HepG2 (cell line): ENCODE measurements around the gene RPL35. TPM values are rescaled to one million over a fixed set of nuclear protein-coding genes. Genes with fewer than 3 reads are reported as not detected.

ENCODE experiments used
- ELF3 ChIP-seq: IDR thresholded peaks from 2 replicates; pipeline ENCODE4 v1.6.1; 2016; ENCODE audit warnings: missing genetic modification reagents, missing compliant biosample characterization
- ERF ChIP-seq: IDR thresholded peaks from 2 replicates; pipeline ENCODE4 v1.6.1; 2018; ENCODE audit warnings: missing biosample characterization, missing genetic modification reagents
- HES4 ChIP-seq: sonication (generic); formaldehyde crosslinking; IDR thresholded peaks from 2 replicates; pipeline ENCODE4 v1.9.0; 2021; ENCODE audit warnings: mild to moderate bottlenecking, missing genetic modification reagents, borderline replicate concordance
- HOXA3 ChIP-seq: sonication (generic); formaldehyde crosslinking; IDR thresholded peaks from 2 replicates; pipeline ENCODE4 v1.5.0; 2020; ENCODE audit warnings: missing genetic modification reagents
- ISL2 ChIP-seq: sonication (generic); formaldehyde crosslinking; IDR thresholded peaks from 2 replicates; pipeline ENCODE4 v1.5.0; 2020; ENCODE audit warnings: missing genetic modification reagents
- KDM1A ChIP-seq: IDR thresholded peaks from 2 replicates; pipeline ENCODE4 v1.6.1; 2016; ENCODE audit warnings: missing compliant biosample characterization
- KLF12 ChIP-seq: sonication (generic); formaldehyde crosslinking; IDR thresholded peaks from 2 replicates; pipeline ENCODE4 v1.4.0; 2020; ENCODE audit warnings: missing genetic modification reagents, borderline replicate concordance
- NBN ChIP-seq: fragments of 450-650 bp; conservative IDR thresholded peaks from 2 replicates; pipeline ENCODE4 v1.6.1; 2017
- NFIB ChIP-seq: sonication (generic); formaldehyde crosslinking; IDR thresholded peaks from 2 replicates; pipeline ENCODE4 v1.9.0; 2021; ENCODE audit warnings: missing genetic modification reagents, mild to moderate bottlenecking, borderline replicate concordance
- SAFB2 ChIP-seq: sonication (generic); formaldehyde crosslinking; IDR thresholded peaks from 2 replicates; pipeline ENCODE4 v1.5.1; 2020; ENCODE audit warnings: missing genetic modification reagents, low read depth, mild to moderate bottlenecking, borderline replicate concordance
- SMARCC2 ChIP-seq: fragments of 450-650 bp; IDR thresholded peaks from 2 replicates; pipeline ENCODE4 v1.6.1; 2017; ENCODE audit warnings: antibody characterized with exemption, mild to moderate bottlenecking
- TBL1XR1 ChIP-seq: fragments of 150-350 bp; IDR thresholded peaks from 2 replicates; pipeline ENCODE4 v1.6.1; 2014; ENCODE audit warnings: borderline replicate concordance, low read length; ENCODE audit not compliant: partially characterized antibody
- ZKSCAN1 ChIP-seq: fragments of 150-350 bp; IDR thresholded peaks from 2 replicates; pipeline ENCODE4 v1.6.1; 2014; ENCODE audit warnings: low read length
- ZNF329 ChIP-seq: sonication (generic); formaldehyde crosslinking; IDR thresholded peaks from 2 replicates; pipeline ENCODE4 v1.9.0; 2021; ENCODE audit warnings: low read depth, mild to moderate bottlenecking, missing genetic modification reagents
- ZNF564 ChIP-seq: sonication (generic); formaldehyde crosslinking; IDR thresholded peaks from 2 replicates; pipeline ENCODE4 v1.8.1; 2023; ENCODE audit warnings: mild to moderate bottlenecking, missing genetic modification reagents
- ZNF570 ChIP-seq: sonication (generic); formaldehyde crosslinking; IDR thresholded peaks from 2 replicates; pipeline ENCODE4 v1.4.0; 2020; ENCODE audit warnings: mild to moderate bottlenecking, missing genetic modification reagents, borderline replicate concordance
- ZNF660 ChIP-seq: sonication (generic); formaldehyde crosslinking; IDR thresholded peaks from 2 replicates; pipeline ENCODE4 v1.5.1; 2020; ENCODE audit warnings: mild to moderate bottlenecking, low read depth, missing genetic modification reagents, borderline replicate concordance
- ZNF768 ChIP-seq: sonication (generic); formaldehyde crosslinking; IDR thresholded peaks from 2 replicates; pipeline ENCODE4 v1.4.0; 2020; ENCODE audit warnings: missing genetic modification reagents
- polyA plus RNA-seq, 8 experiments: library from polyadenylated mRNA; depleted of rRNA in 3 of 8; stranded (reverse) in 7 of 8; unstranded in 1 of 8; fragments of >200 nt; fragmentation: Illumina TruSeq in 4 of 8; extraction: Trizol in 4 of 8; gene quantifications; 2 replicates each; pipeline versions ENCODE4 v1.2.1 to v1.2.3, GENCODE V29; 2011 to 2016; ENCODE audit warnings: low read depth in 4 of 8, missing spikeins in 1 of 8, mixed read lengths in 1 of 8; ENCODE audit not compliant: insufficient read depth in 1 of 8
- total RNA-seq, 5 experiments: library from RNA; depleted of rRNA; stranded (reverse); fragments of >200 nt; fragmentation: Illumina TruSeq; extraction: Trizol; gene quantifications; 2 replicates each; pipeline ENCODE4 v1.2.3, GENCODE V29; 2016; ENCODE audit warnings: low read depth in 1 of 5
- TF ChIP-seq, protein P1 (sequence below): sonication (generic); formaldehyde crosslinking; IDR thresholded peaks from 2 replicates; pipeline ENCODE4 v1.5.1; 2020; ENCODE audit warnings: mild to moderate bottlenecking, missing genetic modification reagents
- TF ChIP-seq, protein P2 (sequence below): sonication (generic); formaldehyde crosslinking; IDR thresholded peaks from 2 replicates; pipeline ENCODE4 v1.4.0; 2020; ENCODE audit warnings: missing genetic modification reagents, low read depth, mild to moderate bottlenecking, borderline replicate concordance
- TF ChIP-seq, protein P3 (sequence below): sonication (generic); formaldehyde crosslinking; conservative IDR thresholded peaks from 2 replicates; pipeline ENCODE4 v1.4.0; 2020; ENCODE audit warnings: missing genetic modification reagents
- TF ChIP-seq, protein P4 (sequence below): IDR thresholded peaks from 2 replicates; pipeline ENCODE4 v1.6.1; 2012; ENCODE audit warnings: low read depth, low read length, improper control_type of control experiment
- TF ChIP-seq, protein P5 (sequence below): sonication (generic); formaldehyde crosslinking; IDR thresholded peaks from 2 replicates; pipeline ENCODE4 v1.4.0; 2020; ENCODE audit warnings: mild to moderate bottlenecking, missing genetic modification reagents

The RPL35 gene
- total and polyA plus RNA-seq, 2 of the 13 experiments (the other 11 are each of a cell fraction or from before 2014, with no cell fraction given): 2,153 to 2,935 TPM

DNA sequence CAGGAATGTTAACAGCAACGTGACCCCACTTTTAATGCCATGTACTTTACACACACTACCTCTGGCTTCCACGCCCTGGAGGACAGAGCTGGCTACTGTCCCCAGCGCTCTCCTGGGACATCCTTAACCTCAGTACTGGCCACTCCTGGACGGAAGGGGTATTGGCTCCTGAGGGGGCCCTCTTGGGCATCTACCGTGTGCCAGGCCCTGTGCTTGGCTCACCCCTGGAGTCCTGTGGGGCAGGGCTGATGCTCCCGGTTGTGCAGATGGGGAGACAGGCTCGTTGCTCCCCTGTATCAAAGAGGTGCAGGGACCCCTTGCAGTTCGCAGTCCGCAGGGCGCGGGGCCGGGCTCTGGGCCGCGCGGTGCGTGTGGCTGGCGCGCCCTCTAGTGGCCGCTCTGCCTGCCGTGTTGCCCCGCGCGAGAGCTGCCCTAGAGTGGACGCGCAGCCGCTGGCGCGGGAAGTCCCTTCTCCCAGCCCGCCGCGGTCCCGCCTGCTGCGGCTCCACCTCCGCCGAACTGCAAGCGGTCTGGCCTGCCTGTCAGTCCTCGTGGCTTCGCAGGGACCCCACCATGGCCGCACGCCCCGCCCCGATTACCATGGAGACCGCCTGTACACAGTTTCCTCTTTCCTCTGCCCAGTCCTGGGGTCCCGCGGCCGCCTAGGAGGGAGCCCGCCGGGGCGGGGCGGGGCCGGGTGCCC is 8.8 kb downstream of the RPL35 start, which contains the start of gene WDR38 (continued):
- TF ChIP-seq, protein P1, sequence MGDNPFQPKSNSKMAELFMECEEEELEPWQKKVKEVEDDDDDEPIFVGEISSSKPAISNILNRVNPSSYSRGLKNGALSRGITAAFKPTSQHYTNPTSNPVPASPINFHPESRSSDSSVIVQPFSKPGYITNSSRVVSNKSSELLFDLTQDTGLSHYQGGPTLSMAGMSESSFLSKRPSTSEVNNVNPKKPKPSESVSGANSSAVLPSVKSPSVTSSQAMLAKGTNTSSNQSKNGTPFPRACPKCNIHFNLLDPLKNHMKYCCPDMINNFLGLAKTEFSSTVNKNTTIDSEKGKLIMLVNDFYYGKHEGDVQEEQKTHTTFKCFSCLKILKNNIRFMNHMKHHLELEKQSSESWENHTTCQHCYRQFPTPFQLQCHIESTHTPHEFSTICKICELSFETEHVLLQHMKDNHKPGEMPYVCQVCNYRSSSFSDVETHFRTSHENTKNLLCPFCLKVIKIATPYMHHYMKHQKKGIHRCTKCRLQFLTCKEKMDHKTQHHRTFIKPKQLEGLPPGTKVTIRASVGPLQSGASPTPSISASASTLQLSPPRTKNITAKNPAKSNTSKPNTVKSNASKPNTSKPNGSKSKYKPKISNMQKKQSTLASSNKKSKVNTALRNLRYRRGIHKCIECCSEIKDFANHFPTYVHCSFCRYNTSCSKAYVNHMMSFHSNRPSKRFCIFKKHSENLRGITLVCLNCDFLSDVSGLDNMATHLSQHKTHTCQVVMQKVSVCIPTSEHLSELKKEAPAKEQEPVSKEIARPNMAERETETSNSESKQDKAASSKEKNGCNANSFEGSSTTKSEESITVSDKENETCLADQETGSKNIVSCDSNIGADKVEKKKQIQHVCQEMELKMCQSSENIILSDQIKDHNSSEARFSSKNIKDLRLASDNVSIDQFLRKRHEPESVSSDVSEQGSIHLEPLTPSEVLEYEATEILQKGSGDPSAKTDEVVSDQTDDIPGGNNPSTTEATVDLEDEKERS (CRISPR knock-in tag): no peak
- TF ChIP-seq ERF (CRISPR knock-in tag) (peak; percentile 76), ZNF564 (CRISPR knock-in tag) (0 out of 2 replicates have a peak, but pooled peaks have one; percentile 33), NFIB (CRISPR knock-in tag) (no peak), ELF3 (CRISPR knock-in tag) (no peak), SMARCC2 (no peak), ISL2 (0 out of 2 replicates have a peak, but pooled peaks have one; percentile 33), SAFB2 (no peak), HOXA3 (CRISPR knock-in tag) (no peak), KDM1A (CRISPR knock-in tag) (0 out of 2 replicates have a peak, but pooled peaks have one; percentile 29), ZNF660 (CRISPR knock-in tag) (no peak), TBL1XR1 (no peak), HES4 (CRISPR knock-in tag) (0 out of 2 replicates have a peak, but pooled peaks have one; percentile 54), ZNF329 (CRISPR knock-in tag) (no peak), KLF12 (no peak), ZNF768 (CRISPR knock-in tag) (no peak), NBN (no peak), ZNF570 (CRISPR knock-in tag) (no peak), ZKSCAN1 (no peak)
- TF ChIP-seq, protein P2, sequence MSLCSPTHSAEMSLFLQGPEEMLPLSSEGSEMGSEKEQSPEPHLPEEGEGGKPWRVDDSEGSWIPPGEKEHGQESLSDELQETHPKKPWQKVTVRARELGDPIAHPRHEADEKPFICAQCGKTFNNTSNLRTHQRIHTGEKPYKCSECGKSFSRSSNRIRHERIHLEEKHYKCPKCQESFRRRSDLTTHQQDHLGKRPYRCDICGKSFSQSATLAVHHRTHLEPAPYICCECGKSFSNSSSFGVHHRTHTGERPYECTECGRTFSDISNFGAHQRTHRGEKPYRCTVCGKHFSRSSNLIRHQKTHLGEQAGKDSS (CRISPR knock-in tag): no peak
- TF ChIP-seq, protein P3, sequence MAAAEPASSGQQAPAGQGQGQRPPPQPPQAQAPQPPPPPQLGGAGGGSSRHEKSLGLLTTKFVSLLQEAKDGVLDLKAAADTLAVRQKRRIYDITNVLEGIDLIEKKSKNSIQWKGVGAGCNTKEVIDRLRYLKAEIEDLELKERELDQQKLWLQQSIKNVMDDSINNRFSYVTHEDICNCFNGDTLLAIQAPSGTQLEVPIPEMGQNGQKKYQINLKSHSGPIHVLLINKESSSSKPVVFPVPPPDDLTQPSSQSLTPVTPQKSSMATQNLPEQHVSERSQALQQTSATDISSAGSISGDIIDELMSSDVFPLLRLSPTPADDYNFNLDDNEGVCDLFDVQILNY (CRISPR knock-in tag): 0 out of 2 replicates have a peak, but pooled peaks have one; percentile 42
- TF ChIP-seq, protein P4, sequence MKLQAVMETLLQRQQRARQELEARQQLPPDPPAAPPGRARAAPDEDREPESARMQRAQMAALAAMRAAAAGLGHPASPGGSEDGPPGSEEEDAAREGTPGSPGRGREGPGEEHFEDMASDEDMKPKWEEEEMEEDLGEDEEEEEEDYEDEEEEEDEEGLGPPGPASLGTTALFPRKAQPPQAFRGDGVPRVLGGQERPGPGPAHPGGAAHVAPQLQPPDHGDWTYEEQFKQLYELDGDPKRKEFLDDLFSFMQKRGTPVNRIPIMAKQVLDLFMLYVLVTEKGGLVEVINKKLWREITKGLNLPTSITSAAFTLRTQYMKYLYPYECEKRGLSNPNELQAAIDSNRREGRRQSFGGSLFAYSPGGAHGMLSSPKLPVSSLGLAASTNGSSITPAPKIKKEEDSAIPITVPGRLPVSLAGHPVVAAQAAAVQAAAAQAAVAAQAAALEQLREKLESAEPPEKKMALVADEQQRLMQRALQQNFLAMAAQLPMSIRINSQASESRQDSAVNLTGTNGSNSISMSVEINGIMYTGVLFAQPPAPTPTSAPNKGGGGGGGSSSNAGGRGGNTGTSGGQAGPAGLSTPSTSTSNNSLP: 0 out of 2 replicates have a peak, but pooled peaks have one; percentile 12
- TF ChIP-seq, protein P5, sequence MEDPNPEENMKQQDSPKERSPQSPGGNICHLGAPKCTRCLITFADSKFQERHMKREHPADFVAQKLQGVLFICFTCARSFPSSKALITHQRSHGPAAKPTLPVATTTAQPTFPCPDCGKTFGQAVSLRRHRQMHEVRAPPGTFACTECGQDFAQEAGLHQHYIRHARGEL: no peak; the same call in 1 of the 2 replicates
